ENCODE data around the gene NAT16. TPM values are rescaled to one million over a fixed set of nuclear protein-coding genes. Genes with fewer than 3 reads are reported as not detected.

The NAT16 gene
- total RNA-seq, 1 experiment from 2014 or later, result not detected

DNA sequence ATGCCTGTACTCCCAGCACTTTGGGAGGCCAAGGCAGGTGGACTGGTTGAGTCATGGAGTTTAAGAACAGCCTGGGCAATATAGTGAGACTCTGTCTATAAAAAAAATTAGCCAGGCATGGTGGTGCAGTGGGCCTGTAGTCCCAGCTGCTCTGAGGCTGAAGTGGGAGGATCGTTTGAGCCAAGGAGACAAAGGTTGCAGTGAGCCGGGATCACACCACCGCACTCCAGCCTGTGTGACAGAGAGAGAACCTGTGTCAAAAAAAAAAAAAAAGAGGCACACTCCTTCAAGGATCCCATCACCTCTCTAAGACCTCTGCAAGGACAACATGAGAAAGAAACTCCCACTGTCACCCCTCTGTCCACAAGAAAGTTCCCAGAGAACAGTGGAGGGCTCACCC lies 4.4 kb downstream of the NAT16 start:
- Mint-ChIP-seq H3K4me3 (ENCODE audit: unreplicated experiment) (no peak overlapping the region), H3K27me3 (ENCODE audit: insufficient read depth, unreplicated experiment) (peaks cover 39% of the 10 kb centered on the region)
- CTCF ChIA-PET, result interaction anchor here (0.7 kb wide), 2 partner anchors 15 to 1775 kb away, joined by 3 read pairs; no protein-coding TSS in a partner anchor

DNA sequence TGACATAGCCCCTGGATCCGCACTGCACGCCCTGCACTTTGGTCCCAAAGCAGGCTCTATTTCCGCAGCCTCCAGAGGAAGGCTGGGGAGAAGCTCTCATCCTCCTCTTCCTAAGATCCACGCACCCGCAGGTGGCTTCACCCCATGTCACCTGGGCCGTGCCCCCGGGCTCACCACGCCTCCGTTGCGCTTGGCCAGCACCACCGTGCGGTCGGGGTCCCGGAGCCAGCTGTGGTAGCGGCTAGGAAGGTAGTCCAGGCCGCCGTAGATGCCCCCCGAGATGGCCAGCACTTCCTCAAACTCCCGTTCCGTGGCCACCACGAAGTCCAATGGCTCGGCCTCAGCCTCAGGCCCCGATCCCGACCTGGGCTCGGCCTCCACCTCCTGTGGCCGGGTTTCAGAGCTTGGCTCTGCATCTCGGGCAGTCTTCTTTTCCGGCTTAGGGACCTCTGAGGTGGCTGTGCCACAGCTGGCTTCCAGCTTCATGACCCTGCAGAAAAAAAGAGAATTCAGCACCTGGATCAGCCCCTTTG lies 5.7 kb downstream of the NAT16 start:
- DNase-seq, result no peak
- no TSS peak for BruUV-seq (replicated peaks)
- H3K36me3 Mint-ChIP-seq (ENCODE audit: insufficient read depth, unreplicated experiment), result no peaks in the 10 kb centered on the region
- H3K27me3 ChIP-seq (replicated peaks; ENCODE audit: control insufficient read depth, insufficient read depth, low read length), result peaks cover 10% of the 10 kb centered on the region
- H3K4me1 ChIP-seq, result peaks cover 26% of the 10 kb centered on the region
- H3K4me1 Mint-ChIP-seq (ENCODE audit: low read depth, unreplicated experiment), result peaks cover 24% of the 10 kb centered on the region
- H3K9me3 Mint-ChIP-seq (ENCODE audit: unreplicated experiment), result no peaks in the 10 kb centered on the region
- TF ChIP-seq, protein P1, sequence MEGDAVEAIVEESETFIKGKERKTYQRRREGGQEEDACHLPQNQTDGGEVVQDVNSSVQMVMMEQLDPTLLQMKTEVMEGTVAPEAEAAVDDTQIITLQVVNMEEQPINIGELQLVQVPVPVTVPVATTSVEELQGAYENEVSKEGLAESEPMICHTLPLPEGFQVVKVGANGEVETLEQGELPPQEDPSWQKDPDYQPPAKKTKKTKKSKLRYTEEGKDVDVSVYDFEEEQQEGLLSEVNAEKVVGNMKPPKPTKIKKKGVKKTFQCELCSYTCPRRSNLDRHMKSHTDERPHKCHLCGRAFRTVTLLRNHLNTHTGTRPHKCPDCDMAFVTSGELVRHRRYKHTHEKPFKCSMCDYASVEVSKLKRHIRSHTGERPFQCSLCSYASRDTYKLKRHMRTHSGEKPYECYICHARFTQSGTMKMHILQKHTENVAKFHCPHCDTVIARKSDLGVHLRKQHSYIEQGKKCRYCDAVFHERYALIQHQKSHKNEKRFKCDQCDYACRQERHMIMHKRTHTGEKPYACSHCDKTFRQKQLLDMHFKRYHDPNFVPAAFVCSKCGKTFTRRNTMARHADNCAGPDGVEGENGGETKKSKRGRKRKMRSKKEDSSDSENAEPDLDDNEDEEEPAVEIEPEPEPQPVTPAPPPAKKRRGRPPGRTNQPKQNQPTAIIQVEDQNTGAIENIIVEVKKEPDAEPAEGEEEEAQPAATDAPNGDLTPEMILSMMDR (IDR thresholded peaks at IDR 0.05; ENCODE audit: insufficient read depth in 1 of 2, low read depth in 1 of 2, low read length in 1 of 2, severe bottlenecking in 1 of 2, unreplicated experiment in 1 of 2), result no peak
- intact Hi-C loops (cut with micrococcal nuclease; ENCODE audit: unreplicated experiment), result no loop called here
- H3K4me3 Mint-ChIP-seq (ENCODE audit: unreplicated experiment), result no peak overlapping the region
- H3K9me3 ChIP-seq, result no peaks in the 10 kb centered on the region
- H3K27me3 Mint-ChIP-seq (ENCODE audit: insufficient read depth, unreplicated experiment), result peaks cover 41% of the 10 kb centered on the region
- ChIA-PET POLR2A (no interaction called here), CTCF (interaction anchor here (0.6 to 1.8 kb wide), 3 partner anchors 18 to 58 kb away, joined by 3 to 11 read pairs (median 9); no protein-coding TSS in a partner anchor)
- no peaks in the 10 kb centered on the region for H3K36me3 ChIP-seq (ENCODE audit: control insufficient read depth, insufficient read depth, low read length)
- no peak overlapping the region for H3K4me3 ChIP-seq (ENCODE audit: low read depth, low read length)
- H3K27ac Mint-ChIP-seq (ENCODE audit: unreplicated experiment), result no peak overlapping the region

More for the DNA sequence above, 4.4 kb downstream of the NAT16 start:
- H3K36me3 Mint-ChIP-seq (ENCODE audit: insufficient read depth, unreplicated experiment), result no peaks in the 10 kb centered on the region
- H3K4me3 ChIP-seq (ENCODE audit: low read depth, low read length), result no peak overlapping the region
- POLR2A ChIA-PET, result no interaction called here
- H3K36me3 ChIP-seq (ENCODE audit: control insufficient read depth, insufficient read depth, low read length), result no peaks in the 10 kb centered on the region
- no peak for DNase-seq
- intact Hi-C loops (cut with micrococcal nuclease; ENCODE audit: unreplicated experiment), result no loop called here
- H3K4me1 Mint-ChIP-seq (ENCODE audit: low read depth, unreplicated experiment), result peaks cover 20% of the 10 kb centered on the region
- H3K9me3 Mint-ChIP-seq (ENCODE audit: unreplicated experiment), result no peaks in the 10 kb centered on the region
- H3K9me3 ChIP-seq, result no peaks in the 10 kb centered on the region
- BruUV-seq (replicated peaks), result no TSS peak
- peaks cover 16% of the 10 kb centered on the region for H3K4me1 ChIP-seq
- TF ChIP-seq, protein P1 (IDR thresholded peaks at IDR 0.05; ENCODE audit: insufficient read depth in 1 of 2, low read depth in 1 of 2, low read length in 1 of 2, severe bottlenecking in 1 of 2, unreplicated experiment in 1 of 2), result no peak
- H3K27me3 ChIP-seq (replicated peaks; ENCODE audit: control insufficient read depth, insufficient read depth, low read length), result peaks cover 7% of the 10 kb centered on the region
- no peak overlapping the region for H3K27ac Mint-ChIP-seq (ENCODE audit: unreplicated experiment)

DNA sequence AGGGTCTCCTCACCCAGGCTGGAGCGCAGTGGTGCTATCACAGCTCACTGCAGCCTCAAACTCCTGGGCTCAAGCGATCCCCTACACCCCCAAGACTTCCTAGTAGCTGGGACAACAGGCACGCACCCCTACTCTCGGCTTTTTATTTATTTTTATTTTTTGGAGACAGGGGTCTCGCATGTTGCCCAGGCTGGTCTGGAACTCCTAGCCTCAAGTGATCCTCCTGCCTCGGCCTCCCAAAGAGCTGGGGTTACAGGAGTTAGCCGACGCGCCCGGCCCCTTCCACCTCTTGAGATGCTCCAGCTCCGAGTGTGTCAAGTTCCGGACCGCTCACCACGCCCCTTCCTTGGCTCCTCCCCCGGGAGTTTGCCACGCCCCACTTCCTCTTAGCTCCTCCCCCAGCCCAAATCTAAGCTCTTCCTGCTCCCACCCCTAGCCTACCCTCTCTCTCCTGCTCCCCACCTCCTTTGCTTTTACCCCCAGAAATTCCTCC lies 6.3 kb downstream of the NAT16 start:
- H3K4me3 Mint-ChIP-seq (ENCODE audit: unreplicated experiment), result no peak overlapping the region
- H3K36me3 Mint-ChIP-seq (ENCODE audit: insufficient read depth, unreplicated experiment), result no peaks in the 10 kb centered on the region
- peaks cover 41% of the 10 kb centered on the region for H3K27me3 Mint-ChIP-seq (ENCODE audit: insufficient read depth, unreplicated experiment)
- H3K4me3 ChIP-seq (ENCODE audit: low read depth, low read length), result no peak overlapping the region
- TF ChIP-seq, protein P1 (IDR thresholded peaks at IDR 0.05; ENCODE audit: insufficient read depth in 1 of 2, low read depth in 1 of 2, low read length in 1 of 2, severe bottlenecking in 1 of 2, unreplicated experiment in 1 of 2), result no peak
- H3K4me1 ChIP-seq, result peaks cover 26% of the 10 kb centered on the region
- no TSS peak for BruUV-seq (replicated peaks)
- H3K27me3 ChIP-seq (replicated peaks; ENCODE audit: control insufficient read depth, insufficient read depth, low read length), result peaks cover 10% of the 10 kb centered on the region
- intact Hi-C loops (cut with micrococcal nuclease; ENCODE audit: unreplicated experiment), result no loop called here
- no peaks in the 10 kb centered on the region for H3K9me3 Mint-ChIP-seq (ENCODE audit: unreplicated experiment)
- H3K27ac Mint-ChIP-seq (ENCODE audit: unreplicated experiment), result no peak overlapping the region
- no peaks in the 10 kb centered on the region for H3K9me3 ChIP-seq
- peaks cover 23% of the 10 kb centered on the region for H3K4me1 Mint-ChIP-seq (ENCODE audit: low read depth, unreplicated experiment)
- CTCF ChIA-PET, result interaction anchor here (1.8 kb wide), 2 partner anchors 19 to 30 kb away, joined by 9 to 11 read pairs; no protein-coding TSS in a partner anchor
- no peak for DNase-seq
- POLR2A ChIA-PET, result no interaction called here
- H3K36me3 ChIP-seq (ENCODE audit: control insufficient read depth, insufficient read depth, low read length), result no peaks in the 10 kb centered on the region
